ENCODE results near the gene ACTN2.
A peak's percentile ranks its signal among the peaks of the same experiment; 100 is the strongest.

The ACTN2 gene

GRCh38 chr1:236689713-236690569, 3.6 kb downstream of the ACTN2 start:
- TF ChIP-seq, protein P1, sequence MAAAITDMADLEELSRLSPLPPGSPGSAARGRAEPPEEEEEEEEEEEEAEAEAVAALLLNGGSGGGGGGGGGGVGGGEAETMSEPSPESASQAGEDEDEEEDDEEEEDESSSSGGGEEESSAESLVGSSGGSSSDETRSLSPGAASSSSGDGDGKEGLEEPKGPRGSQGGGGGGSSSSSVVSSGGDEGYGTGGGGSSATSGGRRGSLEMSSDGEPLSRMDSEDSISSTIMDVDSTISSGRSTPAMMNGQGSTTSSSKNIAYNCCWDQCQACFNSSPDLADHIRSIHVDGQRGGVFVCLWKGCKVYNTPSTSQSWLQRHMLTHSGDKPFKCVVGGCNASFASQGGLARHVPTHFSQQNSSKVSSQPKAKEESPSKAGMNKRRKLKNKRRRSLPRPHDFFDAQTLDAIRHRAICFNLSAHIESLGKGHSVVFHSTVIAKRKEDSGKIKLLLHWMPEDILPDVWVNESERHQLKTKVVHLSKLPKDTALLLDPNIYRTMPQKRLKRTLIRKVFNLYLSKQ (tag by site-specific recombination; IDR thresholded peaks at IDR 0.05; ENCODE audit: borderline replicate concordance), result no peak
- TF ChIP-seq EGR2 (tag by site-specific recombination; IDR thresholded peaks at IDR 0.05; ENCODE audit: low read depth) (peak; percentile 35; the same call in 1 of the 2 replicates), ZFHX2 (tag by site-specific recombination; conservative IDR thresholded peaks at IDR 0.05) (peak; percentile 74)
- Histone ChIP-seq H3K4me1 (ENCODE audit: control insufficient read depth, insufficient read depth, low read length) (peaks cover 10% of the 10 kb centered on the region), H3K27ac (ENCODE audit: extremely low read depth, low read depth, low read length) (no peak overlapping the region), H3K4me3 (ENCODE audit: low read depth, low read length) (no peak overlapping the region), H3K9me3 (ENCODE audit: control insufficient read depth, insufficient read depth, low read depth, low read length) (no peaks in the 10 kb centered on the region), H3K36me3 (ENCODE audit: control insufficient read depth in 2 of 2, insufficient read depth in 1 of 2, low read length in 2 of 2) (no peaks in the 10 kb centered on the region; a peak in 1 of 3 replicates)
- ChIA-PET CTCF (interaction anchor here (1.2 kb wide), 2 partner anchors 19 to 68 kb away, joined by 3 to 4 read pairs; no protein-coding TSS in a partner anchor), POLR2A (no interaction called here)

DNA sequence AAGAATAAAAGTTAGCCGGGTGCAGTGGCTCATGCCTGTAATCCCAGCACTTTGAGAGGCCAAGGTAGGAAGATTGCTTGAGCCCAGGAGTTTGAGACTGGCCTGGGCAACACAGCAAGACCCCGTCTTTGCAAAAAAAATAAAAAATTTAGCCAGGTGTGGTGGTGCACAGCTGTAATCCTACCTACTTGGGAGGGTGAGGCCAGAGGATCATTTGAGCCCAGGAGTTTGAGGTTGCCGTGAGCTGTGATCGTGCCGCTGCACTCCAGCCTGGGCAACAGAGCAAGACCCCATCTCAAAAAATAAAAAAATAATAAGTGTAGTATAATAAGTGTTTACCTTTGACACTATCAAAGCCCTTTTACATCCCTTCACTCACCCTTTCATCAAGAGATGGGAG, 5.0 kb downstream of the ACTN2 start:
- H3K4me3 ChIP-seq (ENCODE audit: low read depth, low read length), result no peak overlapping the region
- no peaks in the 10 kb centered on the region; a peak in 1 of 3 replicates for H3K36me3 ChIP-seq (ENCODE audit: control insufficient read depth in 2 of 2, insufficient read depth in 1 of 2, low read length in 2 of 2)
- no peaks in the 10 kb centered on the region for H3K9me3 ChIP-seq (ENCODE audit: control insufficient read depth, insufficient read depth, low read depth, low read length)
- peaks cover 7% of the 10 kb centered on the region for H3K4me1 ChIP-seq (ENCODE audit: control insufficient read depth, insufficient read depth, low read length)
- peak; percentile 99 for TF ChIP-seq ZNF121 (tag by site-specific recombination; IDR thresholded peaks at IDR 0.05)
- no peak for TF ChIP-seq ZNF837 (tag by site-specific recombination; IDR thresholded peaks at IDR 0.05)
- CTCF ChIA-PET, result no interaction called here
- POLR2A ChIA-PET, result no interaction called here
- H3K27ac ChIP-seq (ENCODE audit: extremely low read depth, low read depth, low read length), result no peak overlapping the region

GRCh38 chr1:236692128-236692527, 5.8 kb downstream of the ACTN2 start:
- no peak overlapping the region for H3K27ac ChIP-seq (ENCODE audit: extremely low read depth, low read depth, low read length)
- H3K36me3 ChIP-seq (ENCODE audit: control insufficient read depth in 2 of 2, insufficient read depth in 1 of 2, low read length in 2 of 2), result no peaks in the 10 kb centered on the region; a peak in 1 of 3 replicates
- CTCF ChIA-PET, result no interaction called here
- TF ChIP-seq ZNF112 (tag by site-specific recombination; IDR thresholded peaks at IDR 0.05), result no peak
- TF ChIP-seq PBX3 (CRISPR knock-in tag; IDR thresholded peaks at IDR 0.05), result no peak
- TF ChIP-seq ZNF76 (tag by site-specific recombination; IDR thresholded peaks at IDR 0.05; ENCODE audit: borderline replicate concordance, low read depth), result no peak
- no peak for TF ChIP-seq ZNF785 (tag by site-specific recombination; IDR thresholded peaks at IDR 0.05)
- TF ChIP-seq OSR2 (tag by site-specific recombination; IDR thresholded peaks at IDR 0.05), result peak; percentile 60
- no peak for TF ChIP-seq TCF7L2 (IDR thresholded peaks at IDR 0.05; ENCODE audit: borderline replicate concordance, low read depth, low read length)
- no peak for TF ChIP-seq ZNF664 (tag by site-specific recombination; IDR thresholded peaks at IDR 0.05)
- TF ChIP-seq ZNF211 (tag by site-specific recombination; IDR thresholded peaks at IDR 0.05; ENCODE audit: low read depth), result no peak
- no peaks in the 10 kb centered on the region for H3K9me3 ChIP-seq (ENCODE audit: control insufficient read depth, insufficient read depth, low read depth, low read length)
- peaks cover 4% of the 10 kb centered on the region; the same call in 1 of the 2 replicates for H3K4me1 ChIP-seq (ENCODE audit: control insufficient read depth, insufficient read depth, low read length)
- POLR2A ChIA-PET, result no interaction called here
- no peak overlapping the region for H3K4me3 ChIP-seq (ENCODE audit: low read depth, low read length)

DNA sequence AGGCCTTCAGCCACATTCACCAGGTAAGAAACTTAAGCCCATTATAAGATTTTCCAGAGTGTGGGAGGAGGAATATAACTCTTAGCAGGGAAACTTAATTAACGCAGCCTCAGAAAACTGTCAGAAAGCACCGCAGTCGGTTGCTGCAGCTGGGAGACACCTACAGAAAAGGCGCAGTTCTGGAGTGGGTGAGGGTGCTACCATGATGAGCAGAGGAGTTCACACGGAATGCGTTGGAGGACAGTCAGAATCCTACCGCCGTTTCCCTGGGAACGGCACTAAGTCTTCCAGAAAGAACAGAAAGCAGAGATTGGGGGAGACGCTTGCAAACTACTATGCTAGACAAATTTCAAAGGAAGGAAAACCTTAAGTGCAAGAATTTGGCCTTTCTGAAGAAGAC, 6.4 kb downstream of the ACTN2 start:
- Histone ChIP-seq H3K27ac (ENCODE audit: extremely low read depth, low read depth, low read length) (no peak overlapping the region), H3K36me3 (ENCODE audit: control insufficient read depth in 2 of 2, insufficient read depth in 1 of 2, low read length in 2 of 2) (no peaks in the 10 kb centered on the region; a peak in 1 of 3 replicates), H3K4me1 (ENCODE audit: control insufficient read depth, insufficient read depth, low read length) (peaks cover 4% of the 10 kb centered on the region; the same call in 1 of the 2 replicates), H3K4me3 (ENCODE audit: low read depth, low read length) (no peak overlapping the region), H3K9me3 (ENCODE audit: control insufficient read depth, insufficient read depth, low read depth, low read length) (no peaks in the 10 kb centered on the region)
- POLR2A ChIA-PET, result no interaction called here
- CTCF ChIA-PET, result no interaction called here
- TF ChIP-seq ZNF621 (tag by site-specific recombination; IDR thresholded peaks at IDR 0.05), result no peak
- TF ChIP-seq, protein P2, sequence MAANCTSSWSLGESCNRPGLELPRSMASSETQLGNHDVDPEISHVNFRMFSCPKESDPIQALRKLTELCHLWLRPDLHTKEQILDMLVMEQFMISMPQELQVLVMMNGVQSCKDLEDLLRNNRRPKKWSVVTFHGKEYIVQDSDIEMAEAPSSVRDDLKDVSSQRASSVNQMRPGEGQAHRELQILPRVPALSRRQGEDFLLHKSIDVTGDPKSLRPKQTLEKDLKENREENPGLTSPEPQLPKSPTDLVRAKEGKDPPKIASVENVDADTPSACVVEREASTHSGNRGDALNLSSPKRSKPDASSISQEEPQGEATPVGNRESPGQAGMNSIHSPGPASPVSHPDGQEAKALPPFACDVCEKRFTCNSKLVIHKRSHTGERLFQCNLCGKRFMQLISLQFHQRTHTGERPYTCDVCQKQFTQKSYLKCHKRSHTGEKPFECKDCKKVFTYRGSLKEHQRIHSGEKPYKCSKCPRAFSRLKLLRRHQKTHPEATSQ (tag by site-specific recombination; IDR thresholded peaks at IDR 0.05), result no peak
- TF ChIP-seq ZNF214 (tag by site-specific recombination; IDR thresholded peaks at IDR 0.05; ENCODE audit: borderline replicate concordance), result no peak
- no peak for TF ChIP-seq ZFP69B (tag by site-specific recombination; IDR thresholded peaks at IDR 0.05)
- TF ChIP-seq ZNF596 (tag by site-specific recombination; IDR thresholded peaks at IDR 0.05), result no peak
- no peak for TF ChIP-seq ZNF366 (tag by site-specific recombination; conservative IDR thresholded peaks at IDR 0.05)
- 0 out of 2 replicates have a peak, but pooled peaks have one; percentile 10 for TF ChIP-seq ZFHX2 (tag by site-specific recombination; conservative IDR thresholded peaks at IDR 0.05)
- no peak for TF ChIP-seq ZNF174 (tag by site-specific recombination; IDR thresholded peaks at IDR 0.05)
- TF ChIP-seq ZNF239 (tag by site-specific recombination; IDR thresholded peaks at IDR 0.05), result no peak
- TF ChIP-seq ZSCAN4 (tag by site-specific recombination; IDR thresholded peaks at IDR 0.05), result no peak
- peak; percentile 31; the same call in 1 of the 2 replicates for TF ChIP-seq EGR2 (tag by site-specific recombination; IDR thresholded peaks at IDR 0.05; ENCODE audit: low read depth)
- TF ChIP-seq ZNF114 (tag by site-specific recombination; IDR thresholded peaks at IDR 0.05), result no peak
